ENCODE results near the gene PLB1. TPM values are rescaled to one million over a fixed set of nuclear protein-coding genes. Genes with fewer than 3 reads are reported as not detected.

PLB1 gene
- total RNA-seq, 1 donor from 2014 or later = 0.64 TPM

DNA sequence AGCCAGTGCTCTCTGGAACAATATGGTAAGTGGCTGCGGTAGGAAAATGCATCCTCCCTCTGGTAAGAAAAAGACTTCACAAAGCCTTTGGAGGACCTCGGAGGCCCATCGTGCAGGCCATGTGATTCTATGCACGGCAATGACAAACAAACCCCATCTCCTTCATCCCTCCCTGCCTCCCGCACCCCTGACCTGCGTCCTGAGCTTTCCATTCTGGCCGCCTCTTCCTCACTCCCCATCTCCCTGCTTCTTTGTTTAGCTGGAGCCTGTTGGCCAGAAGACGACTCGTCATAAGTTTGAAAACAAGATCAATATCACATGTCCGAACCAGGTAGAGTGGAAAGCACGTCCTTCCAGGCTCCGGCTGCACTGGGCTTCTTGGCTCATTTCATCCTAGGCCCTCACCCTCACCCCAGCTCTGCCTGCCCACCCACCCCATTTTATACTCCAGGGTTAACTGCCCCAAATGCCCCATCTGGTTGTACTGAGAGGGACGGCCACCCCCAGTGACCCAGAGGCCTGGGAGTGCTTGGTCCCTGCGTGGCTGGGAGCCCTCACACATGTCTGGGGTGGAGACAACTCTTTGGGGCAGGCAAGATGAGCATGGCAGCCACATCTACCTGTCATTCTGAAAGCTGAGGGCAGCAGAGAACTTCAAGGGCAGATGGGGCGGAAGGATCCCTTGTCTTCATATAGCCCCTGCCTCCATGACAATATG, 94.0 kb downstream of the PLB1 start:
- ChIA-PET POLR2A (no interaction called here), CTCF (no interaction called here)
- no peak overlapping the region for H3K27ac Mint-ChIP-seq
- no peaks in the 10 kb centered on the region for H3K9me3 Mint-ChIP-seq
- peaks cover 9% of the 10 kb centered on the region for H3K27me3 Mint-ChIP-seq
- intact Hi-C loops (cut with micrococcal nuclease) = loop anchor here (5.0 kb wide), 2 partner anchors 92 to 182 kb away; no protein-coding TSS in a partner anchor
- TF ChIP-seq, protein P1, sequence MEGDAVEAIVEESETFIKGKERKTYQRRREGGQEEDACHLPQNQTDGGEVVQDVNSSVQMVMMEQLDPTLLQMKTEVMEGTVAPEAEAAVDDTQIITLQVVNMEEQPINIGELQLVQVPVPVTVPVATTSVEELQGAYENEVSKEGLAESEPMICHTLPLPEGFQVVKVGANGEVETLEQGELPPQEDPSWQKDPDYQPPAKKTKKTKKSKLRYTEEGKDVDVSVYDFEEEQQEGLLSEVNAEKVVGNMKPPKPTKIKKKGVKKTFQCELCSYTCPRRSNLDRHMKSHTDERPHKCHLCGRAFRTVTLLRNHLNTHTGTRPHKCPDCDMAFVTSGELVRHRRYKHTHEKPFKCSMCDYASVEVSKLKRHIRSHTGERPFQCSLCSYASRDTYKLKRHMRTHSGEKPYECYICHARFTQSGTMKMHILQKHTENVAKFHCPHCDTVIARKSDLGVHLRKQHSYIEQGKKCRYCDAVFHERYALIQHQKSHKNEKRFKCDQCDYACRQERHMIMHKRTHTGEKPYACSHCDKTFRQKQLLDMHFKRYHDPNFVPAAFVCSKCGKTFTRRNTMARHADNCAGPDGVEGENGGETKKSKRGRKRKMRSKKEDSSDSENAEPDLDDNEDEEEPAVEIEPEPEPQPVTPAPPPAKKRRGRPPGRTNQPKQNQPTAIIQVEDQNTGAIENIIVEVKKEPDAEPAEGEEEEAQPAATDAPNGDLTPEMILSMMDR (IDR thresholded peaks at IDR 0.05) = no peak
- DNase-seq (no peak), ATAC-seq (ENCODE audit: low read depth) (no peak)
- no peak overlapping the region for H3K4me3 Mint-ChIP-seq
- H3K4me1 Mint-ChIP-seq = peaks cover 10% of the 10 kb centered on the region
- H3K36me3 Mint-ChIP-seq (ENCODE audit: low read depth) = no peaks in the 10 kb centered on the region

DNA sequence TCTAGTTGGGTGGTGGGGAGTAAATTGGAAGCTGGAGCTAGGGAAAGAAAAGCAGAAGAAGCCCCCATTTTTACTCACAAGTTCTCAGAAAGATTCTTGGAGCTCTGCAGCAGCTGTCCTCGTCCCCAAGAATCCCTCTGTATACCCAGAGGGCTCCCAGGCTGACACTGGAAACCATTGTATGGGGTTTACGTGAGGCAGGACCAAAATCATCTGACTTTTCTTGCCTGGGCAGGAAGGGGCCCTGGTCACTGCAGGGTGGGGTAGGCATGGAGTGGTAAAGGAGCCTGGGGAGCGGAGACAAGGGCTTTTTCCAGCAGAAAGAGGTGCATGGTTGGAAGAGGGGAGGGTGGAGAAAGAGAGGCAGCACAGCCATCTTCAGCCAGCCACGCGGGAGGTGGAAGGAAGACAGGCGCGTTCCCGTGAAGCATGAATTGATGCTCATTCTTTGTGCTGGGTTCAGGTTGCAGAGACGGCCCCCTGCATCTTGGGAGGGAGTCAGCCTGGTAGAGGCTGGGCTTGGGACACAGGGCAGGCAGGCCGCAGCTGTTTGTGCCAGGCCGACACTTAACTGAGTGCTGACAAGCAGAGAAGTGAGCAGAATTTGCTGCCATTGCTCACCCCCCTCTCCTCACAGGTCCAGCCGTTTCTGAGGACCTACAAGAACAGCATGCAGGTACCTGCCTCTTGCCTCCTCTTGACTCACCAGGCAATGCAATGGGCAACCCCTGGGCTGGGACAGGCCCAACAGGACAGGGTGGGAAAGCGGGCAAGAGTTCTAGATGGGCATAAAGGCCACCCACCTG, 94.8 kb downstream of the PLB1 start:
- H3K27ac Mint-ChIP-seq = no peak overlapping the region
- peaks cover 10% of the 10 kb centered on the region for H3K4me1 Mint-ChIP-seq
- intact Hi-C loops (cut with micrococcal nuclease) = loop anchor here (5.0 kb wide), 2 partner anchors 92 to 182 kb away; no protein-coding TSS in a partner anchor
- ChIA-PET POLR2A (no interaction called here), CTCF (no interaction called here)
- TF ChIP-seq, protein P1 (IDR thresholded peaks at IDR 0.05) = no peak
- H3K36me3 Mint-ChIP-seq (ENCODE audit: low read depth) = no peaks in the 10 kb centered on the region
- DNase-seq (no peak), ATAC-seq (ENCODE audit: low read depth) (no peak)
- no peaks in the 10 kb centered on the region for H3K9me3 Mint-ChIP-seq
- H3K27me3 Mint-ChIP-seq = peaks cover 9% of the 10 kb centered on the region
- no peak overlapping the region for H3K4me3 Mint-ChIP-seq

DNA sequence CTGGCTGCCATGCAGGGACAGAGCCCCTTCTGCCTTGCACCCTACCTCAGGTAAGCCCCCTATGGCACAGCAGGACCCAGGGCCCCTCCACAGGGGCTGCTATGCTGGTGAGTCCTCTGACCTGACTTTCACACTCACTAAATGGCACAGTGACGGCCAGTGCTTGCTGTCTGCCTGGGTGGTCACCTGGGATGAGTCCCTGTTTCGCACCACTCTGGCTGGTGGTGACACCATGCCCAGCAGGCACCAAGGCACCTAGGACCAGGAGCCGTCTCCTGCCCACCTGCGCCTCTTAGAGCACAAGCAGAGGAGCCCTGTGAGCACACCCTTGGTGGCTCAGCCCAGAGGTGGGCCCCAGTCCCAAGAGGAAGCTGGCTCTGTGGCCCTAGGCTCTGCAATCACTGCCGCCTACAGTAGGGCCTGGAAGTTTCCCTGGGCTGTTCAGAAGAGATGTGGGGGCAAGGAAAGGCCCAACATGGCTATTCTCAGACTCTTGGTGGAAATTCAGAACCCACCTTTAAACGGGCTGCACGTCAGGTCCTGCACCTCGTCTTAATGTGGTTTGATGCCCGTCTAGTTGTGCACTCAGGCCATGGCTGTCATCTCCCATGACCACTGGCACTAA, 96.0 kb downstream of the PLB1 start:
- ATAC-seq (ENCODE audit: low read depth) = no peak
- intact Hi-C loops (cut with micrococcal nuclease) = loop anchor here (5.0 kb wide), 2 partner anchors 90 to 180 kb away; no protein-coding TSS in a partner anchor
- TF ChIP-seq, protein P1 (IDR thresholded peaks at IDR 0.05) = no peak
- ChIA-PET POLR2A (no interaction called here), CTCF (interaction anchor here (2.2 kb wide), 1 partner anchor 12 kb away, joined by 5 read pairs; no protein-coding TSS in a partner anchor)
- DNase-seq = no peak
- no peaks in the 10 kb centered on the region for H3K36me3 Mint-ChIP-seq (ENCODE audit: low read depth)
- H3K9me3 Mint-ChIP-seq = no peaks in the 10 kb centered on the region
- peaks cover 10% of the 10 kb centered on the region for H3K4me1 Mint-ChIP-seq
- no peak overlapping the region for H3K27ac Mint-ChIP-seq
- no peak overlapping the region for H3K4me3 Mint-ChIP-seq
- H3K27me3 Mint-ChIP-seq = peaks cover 5% of the 10 kb centered on the region

DNA sequence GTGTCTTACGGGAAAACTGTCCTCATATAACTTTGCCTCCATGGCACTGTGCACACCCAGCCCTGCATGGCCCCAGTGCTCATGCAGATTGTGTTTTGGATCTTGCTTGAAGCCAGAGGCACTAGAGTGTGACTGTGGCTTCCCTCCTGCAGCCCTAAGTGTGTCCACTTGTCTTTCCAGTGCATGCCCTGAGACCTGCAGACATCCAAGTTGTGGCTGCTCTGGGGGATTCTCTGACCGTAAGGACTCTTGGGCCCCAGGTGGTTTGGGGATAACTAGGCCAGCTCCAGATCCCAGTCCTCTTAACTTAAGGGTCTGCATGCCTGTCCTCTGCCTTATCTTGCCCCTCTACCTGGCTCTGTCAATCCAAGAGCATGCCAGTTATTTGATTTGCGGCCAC, 96.6 kb downstream of the PLB1 start:
- Mint-ChIP-seq H3K27me3 (peaks cover 5% of the 10 kb centered on the region), H3K4me1 (peaks cover 10% of the 10 kb centered on the region), H3K27ac (no peak overlapping the region), H3K9me3 (no peaks in the 10 kb centered on the region), H3K36me3 (ENCODE audit: low read depth) (no peaks in the 10 kb centered on the region), H3K4me3 (no peak overlapping the region)
- POLR2A ChIA-PET = no interaction called here
- CTCF ChIA-PET = interaction anchor here (2.2 to 3.8 kb wide), 3 partner anchors 11 to 183 kb away, joined by 5 to 63 read pairs (median 10); partner anchors contain the start of gene PPP1CB
- intact Hi-C loops (cut with micrococcal nuclease) = loop anchor here (5.0 kb wide), 2 partner anchors 90 to 180 kb away; no protein-coding TSS in a partner anchor
- TF ChIP-seq, protein P1 (IDR thresholded peaks at IDR 0.05) = no peak
- no peak for ATAC-seq (ENCODE audit: low read depth)
- DNase-seq = no peak
